RWPE1 (cell line): ENCODE results near the gene SLC6A17.

Experiments used
- CTCF ChIA-PET: fragments of 350-600 bp; sonication (Branson Sonifier 250); formaldehyde crosslinking; extraction: SDS; loops from one replicate; lab custom pipeline; 2021; lab: Yijun Ruan, JAX
- POLR2A ChIA-PET: fragments of 400-600 bp; formaldehyde crosslinking; extraction: SDS; loops from one replicate; lab custom pipeline; 2020; ENCODE audit warnings: antibody characterized with exemption; ENCODE audit not compliant: low non-redundant PET; lab: Yijun Ruan, JAX
- DNase-seq: peaks from one replicate; pipeline ENCODE4 v3.0.0; 2012; ENCODE audit warnings: low spot score
- H3K27ac ChIP-seq: fragments of 450-650 bp; 2 replicates; pipeline ENCODE4 v1.5.1; 2017
- CTCF ChIP-seq: fragments of 450-650 bp; conservative IDR thresholded peaks from 2 replicates; pipeline ENCODE4 v1.5.1; 2017; ENCODE audit warnings: low read depth, mild to moderate bottlenecking

SLC6A17 gene

GRCh38 chr1:110218137-110218536 is 67.8 kb downstream of the SLC6A17 start:
- ChIA-PET POLR2A (no interaction called here), CTCF (no interaction called here)
- DNase-seq: no peak

DNA sequence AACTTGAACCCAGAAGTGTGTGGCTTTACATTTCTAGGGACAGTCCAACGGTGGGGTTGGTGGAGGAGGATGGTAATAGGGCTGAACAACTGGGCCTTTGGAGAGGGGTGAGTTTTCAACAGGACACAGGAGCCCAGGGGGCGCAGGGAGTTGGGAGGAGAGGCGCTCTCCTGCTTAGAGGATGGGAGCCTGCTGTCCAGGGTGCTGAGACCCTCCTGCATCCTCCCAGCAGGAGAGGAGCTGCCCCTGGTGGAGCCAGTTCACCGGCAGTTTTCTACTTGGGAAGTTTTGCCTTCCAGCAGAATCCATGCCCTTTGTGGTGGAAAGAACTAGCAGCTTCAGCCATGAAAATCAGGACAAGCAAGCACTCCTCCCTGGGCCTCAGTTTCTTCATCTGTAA is 68.4 kb downstream of the SLC6A17 start:
- TF ChIP-seq CTCF: no peak
- CTCF ChIA-PET: interaction anchor here (1.8 to 2.3 kb wide), 2 partner anchors 11 to 22 kb away, joined by 4 to 9 read pairs; no protein-coding TSS in a partner anchor
- no peak overlapping the region for H3K27ac ChIP-seq
- POLR2A ChIA-PET: no interaction called here
- no peak for DNase-seq

More at GRCh38 chr1:110218137-110218536, 67.8 kb downstream of the SLC6A17 start:
- TF ChIP-seq CTCF: no peak
- no peak overlapping the region for H3K27ac ChIP-seq

- ChIA-PET POLR2A (interaction anchor here (1.2 kb wide), 1 partner anchor 9 kb away, joined by 3 read pairs; no protein-coding TSS in a partner anchor), CTCF (interaction anchor here (0.5 to 2.3 kb wide), 4 partner anchors 13 to 703 kb away, joined by 3 to 9 read pairs (median 4); no protein-coding TSS in a partner anchor)
- H3K27ac ChIP-seq: no peak overlapping the region
- TF ChIP-seq CTCF: no peak
- no peak for DNase-seq
Measured at GRCh38 chr1:110220324-110220723, 70.0 kb downstream of the SLC6A17 start.

- CTCF ChIA-PET: no interaction called here
- no peak for TF ChIP-seq CTCF
- POLR2A ChIA-PET: no interaction called here
- no peak for DNase-seq
- H3K27ac ChIP-seq: no peak overlapping the region
Measured at GRCh38 chr1:110221119-110221518, 70.8 kb downstream of the SLC6A17 start.

DNA sequence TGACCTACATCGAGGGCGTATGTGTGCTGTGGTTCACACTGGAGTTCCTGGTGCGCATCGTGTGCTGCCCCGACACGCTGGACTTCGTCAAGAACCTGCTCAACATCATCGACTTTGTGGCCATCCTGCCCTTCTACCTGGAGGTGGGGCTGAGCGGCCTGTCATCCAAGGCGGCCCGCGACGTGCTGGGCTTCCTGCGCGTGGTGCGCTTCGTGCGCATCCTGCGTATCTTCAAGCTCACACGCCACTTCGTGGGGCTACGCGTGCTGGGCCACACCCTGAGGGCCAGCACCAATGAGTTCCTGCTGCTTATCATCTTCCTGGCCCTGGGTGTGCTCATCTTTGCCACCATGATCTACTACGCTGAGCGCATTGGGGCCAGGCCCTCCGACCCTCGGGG is 72.8 kb downstream of the SLC6A17 start:
- no peak overlapping the region for H3K27ac ChIP-seq
- POLR2A ChIA-PET: no interaction called here
- CTCF ChIA-PET: no interaction called here
- no peak for TF ChIP-seq CTCF
- no peak for DNase-seq

GRCh38 chr1:110223581-110223980 is 73.3 kb downstream of the SLC6A17 start:
- POLR2A ChIA-PET: no interaction called here
- H3K27ac ChIP-seq: no peak overlapping the region
- TF ChIP-seq CTCF: no peak
- CTCF ChIA-PET: no interaction called here
- DNase-seq: no peak
